Measurements from ENCODE around the gene ANTXR1.

Gene ANTXR1

GRCh38 chr2:69221960-69222751 is 209.2 kb downstream of the ANTXR1 start:
- H3K4me3 ChIP-seq (replicated peaks; ENCODE audit: low read depth, low read length) = no peak overlapping the region
- DNase-seq (ENCODE audit: extremely low read depth, low read depth) = no peak
- TF ChIP-seq CTCF (IDR thresholded peaks at IDR 0.05; ENCODE audit: low read depth, low read length, missing control alignments) = no peak

- no peak for TF ChIP-seq CTCF (IDR thresholded peaks at IDR 0.05; ENCODE audit: low read depth, low read length, missing control alignments)
- no peak for DNase-seq (ENCODE audit: extremely low read depth, low read depth)
- H3K4me3 ChIP-seq (replicated peaks; ENCODE audit: low read depth, low read length) = no peak overlapping the region
Observed at GRCh38 chr2:69222953-69223658, 210.1 kb downstream of the ANTXR1 start.

- no peak for TF ChIP-seq CTCF (IDR thresholded peaks at IDR 0.05; ENCODE audit: low read depth, low read length, missing control alignments)
- no peak for DNase-seq (ENCODE audit: extremely low read depth, low read depth)
Observed at GRCh38 chr2:69223759-69224511, 211.0 kb downstream of the ANTXR1 start.

GRCh38 chr2:69224512-69224837 is 211.5 kb downstream of the ANTXR1 start:
- TF ChIP-seq CTCF (IDR thresholded peaks at IDR 0.05; ENCODE audit: low read depth, low read length, missing control alignments) = no peak
- DNase-seq (ENCODE audit: extremely low read depth, low read depth) = no peak
- H3K4me3 ChIP-seq (replicated peaks; ENCODE audit: low read depth, low read length) = no peak overlapping the region

More at GRCh38 chr2:69223759-69224511, 211.0 kb downstream of the ANTXR1 start:
- H3K4me3 ChIP-seq (replicated peaks; ENCODE audit: low read depth, low read length) = no peak overlapping the region

GRCh38 chr2:69225933-69226332 is 213.0 kb downstream of the ANTXR1 start:
- H3K4me3 ChIP-seq (replicated peaks; ENCODE audit: low read depth, low read length) = no peak overlapping the region
- DNase-seq (ENCODE audit: extremely low read depth, low read depth) = no peak
- no peak for TF ChIP-seq CTCF (IDR thresholded peaks at IDR 0.05; ENCODE audit: low read depth, low read length, missing control alignments)

- TF ChIP-seq CTCF (IDR thresholded peaks at IDR 0.05; ENCODE audit: low read depth, low read length, missing control alignments) = no peak
- H3K4me3 ChIP-seq (replicated peaks; ENCODE audit: low read depth, low read length) = no peak overlapping the region
- no peak for DNase-seq (ENCODE audit: extremely low read depth, low read depth)
Observed at GRCh38 chr2:69226903-69227302, 213.9 kb downstream of the ANTXR1 start.
